GM12878 (cell line): ENCODE measurements around the gene FYB1. TPM values are rescaled to one million over a fixed set of nuclear protein-coding genes. Genes with fewer than 3 reads are reported as not detected.

Experiments used
- ATAC-seq: fragments of 200-7000 bp; cut with Tn5 transposase; 3 replicates; pipeline ENCODE4 v1.9.1; 2020; ENCODE audit warnings: mild to moderate bottlenecking, moderate library complexity
- BruUV-seq: library from RNA; stranded (reverse); fragments of 400-500 nt; replicated peaks from 2 replicates; lab custom pipeline; 2021; lab: Mats Ljungman, UMichigan
- CTCF ChIA-PET: fragments of 300-600 bp; sonication (Branson Sonifier 250); formaldehyde crosslinking; extraction: SDS; loops from one replicate; lab custom pipeline; 2021; ENCODE audit warnings: inconsistent platforms; lab: Yijun Ruan, JAX
- POLR2A ChIA-PET: fragments of 350-600 bp; formaldehyde crosslinking; extraction: SDS; loops from one replicate; lab custom pipeline; 2021; ENCODE audit warnings: inconsistent platforms; lab: Charles Lee
- RAD21 ChIA-PET: fragments of 300-600 bp; sonication (Branson Sonifier 250); formaldehyde crosslinking; loops from one replicate; lab custom pipeline; 2023; ENCODE audit warnings: antibody characterized with exemption; ENCODE audit not compliant: unreplicated experiment; lab: Charles Lee
- SMC1A ChIA-PET: fragments of 300-600 bp; sonication (Branson Sonifier 250); formaldehyde crosslinking; loops from one replicate; lab custom pipeline; 2023; ENCODE audit not compliant: unreplicated experiment, uncharacterized antibody; lab: Charles Lee
- DNase-seq: peaks from one replicate; pipeline ENCODE4 v3.0.0-alpha.2; 2011; ENCODE audit warnings: low read depth, low spot score
- FAIRE-seq: peaks from 3 replicates; lab custom pipeline; 2011; peaks lifted over from hg19 to GRCh38; lab: Jason Lieb, UNC
- H2AFZ ChIP-seq: 2 replicates; pipeline ENCODE4 v1.6.0; 2011; ENCODE audit warnings: low read depth, low read length, control low read depth; ENCODE audit not compliant: control insufficient read depth
- H3K27ac ChIP-seq: 2 replicates; pipeline ENCODE4 v1.5.1; 2011; ENCODE audit warnings: control low read depth; ENCODE audit not compliant: control insufficient read depth, insufficient read depth
- H3K27me3 ChIP-seq, 2 experiments: replicated peaks in 1 of 2; 2 replicates each; pipeline versions ENCODE4 v1.6.0 to v1.6.1; 2011; ENCODE audit warnings: low read length in 1 of 2; ENCODE audit not compliant: control insufficient read depth in 2 of 2, insufficient read depth in 2 of 2
- H3K36me3 ChIP-seq, 2 experiments: 2 replicates each; pipeline ENCODE4 v1.5.1; 2011; ENCODE audit warnings: low read length in 1 of 2; ENCODE audit not compliant: control insufficient read depth in 2 of 2, insufficient read depth in 2 of 2
- H3K4me1 ChIP-seq: 2 replicates; pipeline ENCODE4 v1.6.1; 2011; ENCODE audit warnings: mild to moderate bottlenecking, low read length, moderate library complexity, mixed read lengths; ENCODE audit not compliant: control insufficient read depth, insufficient read depth
- H3K4me2 ChIP-seq: 2 replicates; pipeline ENCODE4 v1.6.0; 2011; ENCODE audit warnings: control low read depth; ENCODE audit not compliant: control insufficient read depth, insufficient read depth
- H3K4me3 ChIP-seq: fragments of 200-600 bp; sonication (generic); 2 replicates; pipeline ENCODE4 v1.5.1; 2016
- H3K79me2 ChIP-seq: 2 replicates; pipeline ENCODE4 v1.6.0; 2011; ENCODE audit warnings: low read length; ENCODE audit not compliant: control insufficient read depth, insufficient read depth
- H3K9ac ChIP-seq: 2 replicates; pipeline ENCODE4 v1.8.0; 2011; ENCODE audit warnings: low read length, control low read depth, mixed read lengths; ENCODE audit not compliant: control insufficient read depth, insufficient read depth
- H3K9me3 ChIP-seq: replicated peaks from 3 replicates; pipeline ENCODE4 v1.5.1; 2011; ENCODE audit warnings: mild to moderate bottlenecking, low read length; ENCODE audit not compliant: control insufficient read depth, insufficient read depth
- H4K20me1 ChIP-seq: 2 replicates; pipeline ENCODE4 v1.6.0; 2011; ENCODE audit not compliant: control insufficient read depth, insufficient read depth
- BCL3 ChIP-seq: IDR thresholded peaks from 2 replicates; pipeline ENCODE4 v1.6.1; 2011; ENCODE audit warnings: borderline replicate concordance, low read depth, mild to moderate bottlenecking, moderate library complexity, low read length; ENCODE audit not compliant: insufficient read depth, poor library complexity, severe bottlenecking
- CBX5 ChIP-seq: sonication (generic); IDR thresholded peaks from 2 replicates; pipeline ENCODE4 v1.6.1; 2016; ENCODE audit warnings: low read depth, moderate library complexity, mild to moderate bottlenecking, inconsistent platforms
- CEBPZ ChIP-seq: fragments of 150-350 bp; IDR thresholded peaks from 2 replicates; pipeline ENCODE4 v1.6.1; 2016; ENCODE audit warnings: low read depth, low read length
- DPF2 ChIP-seq: fragments of 450-650 bp; IDR thresholded peaks from 2 replicates; pipeline ENCODE4 v1.6.1; 2017; ENCODE audit warnings: mild to moderate bottlenecking
- EGR1 ChIP-seq, 2 experiments: IDR thresholded peaks; 1 replicate in 1 of 2; 2 replicates in 1 of 2; pipeline ENCODE4 v1.6.1; 2011 to 2012; ENCODE audit warnings: low read depth in 2 of 2, low read length in 2 of 2, borderline replicate concordance in 1 of 2, mild to moderate bottlenecking in 1 of 2, moderate library complexity in 1 of 2
- EP300 ChIP-seq, 2 experiments: fragments of 150-350 bp in 1 of 2; IDR thresholded peaks; 2 replicates each; pipeline ENCODE4 v1.6.1; 2011 to 2012; ENCODE audit warnings: low read depth in 2 of 2, low read length in 2 of 2, borderline replicate concordance in 1 of 2, improper control_type of control experiment in 1 of 2, inconsistent platforms in 1 of 2; ENCODE audit not compliant: control insufficient read depth in 1 of 2
- ESRRA ChIP-seq: IDR thresholded peaks from 2 replicates; pipeline ENCODE4 v1.6.1; 2012; ENCODE audit warnings: mild to moderate bottlenecking, low read length, improper control_type of control experiment
- HCFC1 ChIP-seq: fragments of 150-350 bp; IDR thresholded peaks from 2 replicates; pipeline ENCODE4 v1.6.1; 2014; ENCODE audit warnings: low read length
- IKZF2 ChIP-seq, 2 experiments: fragments of 450-650 bp; IDR thresholded peaks; 2 replicates each; pipeline ENCODE4 v1.6.1; 2017; ENCODE audit warnings: mild to moderate bottlenecking in 2 of 2, moderate library complexity in 2 of 2
- MAX ChIP-seq: IDR thresholded peaks from 2 replicates; pipeline ENCODE4 v1.6.1; 2012; ENCODE audit warnings: low read depth, low read length, improper control_type of control experiment
- NBN ChIP-seq: fragments of 450-650 bp; IDR thresholded peaks from 2 replicates; pipeline ENCODE4 v1.6.1; 2016
- NFXL1 ChIP-seq: fragments of 450-650 bp; IDR thresholded peaks from 2 replicates; pipeline ENCODE4 v1.6.1; 2017; ENCODE audit warnings: antibody characterized with exemption, mild to moderate bottlenecking, borderline replicate concordance
- POLR2AphosphoS2 ChIP-seq: IDR thresholded peaks from 2 replicates; pipeline ENCODE4 v1.6.1; 2011; ENCODE audit warnings: low read depth, mild to moderate bottlenecking, low read length, improper control_type of control experiment, moderate library complexity
- POLR2AphosphoS5 ChIP-seq: IDR thresholded peaks from 2 replicates; pipeline ENCODE4 v1.6.1; 2011; ENCODE audit warnings: mild to moderate bottlenecking, low read length, inconsistent platforms
- SIX5 ChIP-seq: IDR thresholded peaks from 2 replicates; pipeline ENCODE4 v1.6.1; 2011; ENCODE audit warnings: mild to moderate bottlenecking, low read depth, low read length, moderate library complexity; ENCODE audit not compliant: severe bottlenecking
- SREBF2 ChIP-seq: IDR thresholded peaks from 2 replicates; pipeline ENCODE4 v1.6.1; 2012; ENCODE audit warnings: mild to moderate bottlenecking, low read length
- SUZ12 ChIP-seq: fragments of 200-600 bp; sonication (generic); IDR thresholded peaks from one replicate; pipeline ENCODE4 v1.6.1; 2018; ENCODE audit warnings: antibody characterized with exemption, mild to moderate bottlenecking; ENCODE audit not compliant: unreplicated experiment
- WGBS: methylation state at CpG from one replicate; pipeline ENCODE4 v1.1.6; 2016; ENCODE audit warnings: low lambda C conversion rate; ENCODE audit not compliant: insufficient replicate concordance, insufficient coverage; ENCODE audit errors: missing lambda C conversion rate; 5-methylcytosine and 5-hydroxymethylcytosine counted together
- in situ Hi-C: fragments of 300-500 bp; cut with MboI; formaldehyde crosslinking; loops from 9 replicates; pipeline ENCODE4 v1.14.3; 2018; ENCODE audit warnings: mixed read lengths
- intact Hi-C: fragments of 100-400 bp; cut with micrococcal nuclease; formaldehyde crosslinking; loops from one replicate; pipeline ENCODE4 v1.14.2; 2022; ENCODE audit not compliant: unreplicated experiment
- polyA plus RNA-seq, 11 experiments: library from polyadenylated mRNA; depleted of rRNA in 4 of 11; unstranded in 6 of 11; stranded (reverse) in 5 of 11; fragments of >200 nt; fragmentation: Nextera tagmentation in 4 of 11; fragmentation: Illumina TruSeq in 1 of 11; extraction: Ambion mirVana in 4 of 11; extraction: Trizol in 1 of 11; gene quantifications; 1 replicate in 1 of 11; 2 replicates in 10 of 11; pipeline versions ENCODE4 v1.2.1 to v1.2.3, GENCODE V29; 2011 to 2016; ENCODE audit warnings: inconsistent platforms in 2 of 11, missing spikeins in 2 of 11, low read depth in 1 of 11
- total RNA-seq, 4 experiments: library from RNA; depleted of rRNA in 3 of 4; stranded (reverse); fragments of >200 nt in 3 of 4; fragmentation: Illumina TruSeq in 1 of 4; extraction: Trizol in 1 of 4; gene quantifications; 2 replicates each; pipeline versions ENCODE4 v1.2.1 to v1.2.3, GENCODE V29; 2013 to 2021

The FYB1 gene
- total and polyA plus RNA-seq, 10 of the 15 experiments (the other 5 are each of a cell fraction or from before 2014, with no cell fraction given) = 0.06 to 4.3 (median 0.25) TPM; not detected in 2

- Histone ChIP-seq H4K20me1 (no peaks in the 10 kb centered on the region), H2AFZ (no peak overlapping the region), H3K27ac (no peak overlapping the region), H3K79me2 (no peaks in the 10 kb centered on the region), H3K9me3 (no peaks in the 10 kb centered on the region), H3K9ac (no peak overlapping the region), H3K4me3 (no peak overlapping the region), H3K36me3 (no peaks in the 10 kb centered on the region), H3K27me3 (no peaks in the 10 kb centered on the region), H3K4me2 (no peak overlapping the region), H3K4me1 (no peaks in the 10 kb centered on the region)
- RAD21 ChIA-PET = interaction anchor here (1.4 kb wide), 1 partner anchor 10 kb away, joined by 4 read pairs; no protein-coding TSS in a partner anchor
- POLR2A ChIA-PET = no interaction called here
- BruUV-seq = no TSS peak
- WGBS = 23% methylated on average over 2 of the region's 2 CpGs
- in situ Hi-C loops = no loop called here
- no peak for DNase-seq
- intact Hi-C loops = no loop called here
- SMC1A ChIA-PET = interaction anchor here (1.2 kb wide), 1 partner anchor 11 kb away, joined by 3 read pairs; no protein-coding TSS in a partner anchor
- ATAC-seq = no peak
- no peak for FAIRE-seq
- CTCF ChIA-PET = no interaction called here
- TF ChIP-seq CBX5 = no peak
- no peak for TF ChIP-seq EP300 (IDR thresholded peaks at IDR 0.05; ENCODE audit: borderline replicate concordance in 1 of 2, control insufficient read depth in 1 of 2, low read depth in 2 of 2, low read length in 2 of 2)
- TF ChIP-seq POLR2AphosphoS5 = no peak
- no peak for TF ChIP-seq NFXL1
- no peak for TF ChIP-seq SREBF2
- TF ChIP-seq IKZF2 (IDR thresholded peaks at IDR 0.05) = no peak
- no peak for TF ChIP-seq MAX
- no peak for TF ChIP-seq EGR1 (IDR thresholded peaks at IDR 0.05; ENCODE audit: borderline replicate concordance in 1 of 2, low read depth in 2 of 2, low read length in 2 of 2)
- TF ChIP-seq BCL3 = no peak
- TF ChIP-seq ESRRA = no peak
- TF ChIP-seq DPF2 = no peak
- TF ChIP-seq SUZ12 = no peak
- no peak for TF ChIP-seq HCFC1
- TF ChIP-seq SIX5 = no peak
- no peak for TF ChIP-seq CEBPZ
- no peak for TF ChIP-seq NBN
- no peak for TF ChIP-seq POLR2AphosphoS2
Observed at GRCh38 chr5:39167972-39168342, 51.4 kb downstream of the FYB1 start.
